IMR-90 (cell line): ENCODE measurements around the gene ITIH5. TPM values are rescaled to one million over a fixed set of nuclear protein-coding genes. Genes with fewer than 3 reads are reported as not detected.

Experiments used
- ATAC-seq: fragments of 200-7000 bp; cut with Tn5 transposase; 2 replicates; pipeline ENCODE4 v1.9.1; 2020; ENCODE audit warnings: low read depth, mild to moderate bottlenecking, moderate library complexity
- BruUV-seq: library from RNA; stranded (reverse); fragments of 400-500 nt; replicated peaks from 2 replicates; lab custom pipeline; 2021; lab: Mats Ljungman, UMichigan
- CTCF ChIA-PET: fragments of 300-600 bp; formaldehyde crosslinking; extraction: SDS; loops from one replicate; lab custom pipeline; 2021; ENCODE audit warnings: antibody characterized with exemption; lab: Yijun Ruan, JAX
- POLR2A ChIA-PET: fragments of 300-600 bp; sonication (Branson Sonifier 250); formaldehyde crosslinking; loops from one replicate; lab custom pipeline; 2022; ENCODE audit warnings: antibody characterized with exemption; ENCODE audit not compliant: unreplicated experiment; lab: Charles Lee
- DNase-seq: peaks from one replicate; pipeline ENCODE4 v3.0.0; 2013
- H2AFZ ChIP-seq: replicated peaks from 2 replicates; pipeline ENCODE3; 2013; ENCODE audit warnings: low read length, mild to moderate bottlenecking; ENCODE audit not compliant: poor library complexity
- H2AK5ac ChIP-seq: 2 replicates; pipeline ENCODE4 v1.6.1; 2013; ENCODE audit warnings: low read depth, low read length, inconsistent platforms
- H2AK9ac ChIP-seq: replicated peaks from 2 replicates; pipeline ENCODE3; 2013; ENCODE audit warnings: mild to moderate bottlenecking, low read depth, low read length, moderate library complexity; ENCODE audit not compliant: poor library complexity
- H2BK120ac ChIP-seq: 2 replicates; pipeline ENCODE4 v1.6.1; 2013; ENCODE audit warnings: low read depth, low read length, inconsistent platforms
- H2BK15ac ChIP-seq: 3 replicates; pipeline ENCODE4 v1.6.1; 2013; ENCODE audit warnings: low read depth, low read length, inconsistent platforms
- H2BK20ac ChIP-seq: 2 replicates; pipeline ENCODE4 v1.6.1; 2013; ENCODE audit warnings: low read depth, mild to moderate bottlenecking, inconsistent platforms, low read length, moderate library complexity
- H2BK5ac ChIP-seq: 2 replicates; pipeline ENCODE4 v1.6.1; 2013; ENCODE audit warnings: mild to moderate bottlenecking, low read depth, low read length, inconsistent platforms; ENCODE audit not compliant: poor library complexity, severe bottlenecking
- H3K14ac ChIP-seq: replicated peaks from 2 replicates; pipeline ENCODE4 v1.6.1; 2013; ENCODE audit warnings: low read depth, low read length, inconsistent platforms
- H3K18ac ChIP-seq: 2 replicates; pipeline ENCODE4 v1.6.1; 2013; ENCODE audit warnings: low read depth, low read length, control low read depth
- H3K23ac ChIP-seq: 2 replicates; pipeline ENCODE4 v1.6.1; 2013; ENCODE audit warnings: low read depth, low read length, inconsistent platforms
- H3K27ac ChIP-seq: 2 replicates; pipeline ENCODE4 v1.5.1; 2013; ENCODE audit warnings: mild to moderate bottlenecking, control low read depth, low read length; ENCODE audit not compliant: insufficient read depth
- H3K27me3 ChIP-seq: 2 replicates; pipeline ENCODE4 v1.6.1; 2013; ENCODE audit warnings: low read length; ENCODE audit not compliant: control insufficient read depth, insufficient read depth
- H3K36me3 ChIP-seq: 2 replicates; pipeline ENCODE4 v1.6.1; 2013; ENCODE audit warnings: low read length, mixed read lengths; ENCODE audit not compliant: control insufficient read depth, insufficient read depth
- H3K4ac ChIP-seq: 2 replicates; pipeline ENCODE4 v1.6.1; 2013; ENCODE audit warnings: low read depth, low read length, inconsistent platforms
- H3K4me1 ChIP-seq: 2 replicates; pipeline ENCODE4 v1.6.1; 2013; ENCODE audit warnings: low read length, mixed read lengths; ENCODE audit not compliant: control insufficient read depth, insufficient read depth
- H3K4me2 ChIP-seq: 2 replicates; pipeline ENCODE4 v1.6.1; 2013; ENCODE audit warnings: low read depth, mild to moderate bottlenecking, control low read depth, low read length, moderate library complexity
- H3K4me3 ChIP-seq: 2 replicates; pipeline ENCODE4 v1.5.1; 2013; ENCODE audit warnings: low read depth, mild to moderate bottlenecking, control low read depth, low read length, moderate library complexity; ENCODE audit not compliant: insufficient read depth
- H3K56ac ChIP-seq: 2 replicates; pipeline ENCODE4 v1.6.1; 2013; ENCODE audit warnings: low read length, inconsistent platforms; ENCODE audit not compliant: insufficient read depth; ENCODE audit errors: extremely low read depth
- H3K79me1 ChIP-seq, 2 experiments: 2 replicates each; pipeline ENCODE4 v1.6.1; 2013; ENCODE audit warnings: low read length in 2 of 2, inconsistent platforms in 1 of 2, low read depth in 1 of 2
- H3K9ac ChIP-seq: 2 replicates; pipeline ENCODE4 v1.6.1; 2013; ENCODE audit warnings: low read depth, low read length, control low read depth
- H3K9me1 ChIP-seq: 2 replicates; pipeline ENCODE4 v1.6.1; 2013; ENCODE audit warnings: low read length, inconsistent platforms; ENCODE audit not compliant: insufficient read depth
- H3K9me3 ChIP-seq: 2 replicates; pipeline ENCODE4 v1.6.1; 2013; ENCODE audit warnings: low read length; ENCODE audit not compliant: control insufficient read depth, insufficient read depth
- H4K20me1 ChIP-seq: 2 replicates; pipeline ENCODE4 v1.6.1; 2013; ENCODE audit warnings: low read length, inconsistent platforms; ENCODE audit not compliant: insufficient read depth
- H4K5ac ChIP-seq: 2 replicates; pipeline ENCODE4 v1.6.1; 2013; ENCODE audit warnings: mild to moderate bottlenecking, low read depth, low read length, control low read depth
- H4K8ac ChIP-seq, 2 experiments: 2 replicates each; pipeline ENCODE4 v1.6.1; 2013; ENCODE audit warnings: low read depth in 2 of 2, low read length in 2 of 2, control low read depth in 1 of 2, inconsistent platforms in 1 of 2
- H4K91ac ChIP-seq: 2 replicates; pipeline ENCODE4 v1.6.1; 2013; ENCODE audit warnings: low read depth, low read length, inconsistent platforms; ENCODE audit not compliant: insufficient read depth
- CEBPB ChIP-seq: IDR thresholded peaks from 2 replicates; pipeline ENCODE4 v1.6.1; 2012; ENCODE audit warnings: low read depth, low read length, improper control_type of control experiment
- FOS ChIP-seq: fragments of 150-350 bp; IDR thresholded peaks from 2 replicates; pipeline ENCODE4 v1.6.1; 2016; ENCODE audit warnings: low read depth, low read length
- MAFK ChIP-seq: IDR thresholded peaks from 2 replicates; pipeline ENCODE4 v1.6.1; 2012; ENCODE audit warnings: low read depth, low read length, improper control_type of control experiment
- RFX5 ChIP-seq: IDR thresholded peaks from 2 replicates; pipeline ENCODE4 v1.8.0; 2012; ENCODE audit warnings: low read depth, mild to moderate bottlenecking, low read length, moderate library complexity
- WGBS, 2 experiments: methylation state at CpG; one replicate each; pipeline versions ENCODE4 v1.1.5 to v1.1.7; 2013; ENCODE audit warnings: missing lambda C conversion rate in 2 of 2; ENCODE audit not compliant: insufficient read length in 1 of 2; ENCODE audit errors: extremely low coverage in 2 of 2; 5-methylcytosine and 5-hydroxymethylcytosine counted together
- dilution Hi-C: fragments of 300-500 bp; cut with HindIII; formaldehyde crosslinking; loops from one replicate; pipeline ENCODE4 v1.14.3; 2018; ENCODE audit warnings: low sequenced_read_pairs; ENCODE audit not compliant: unreplicated experiment
- in situ Hi-C: fragments of 300-500 bp; cut with MboI; formaldehyde crosslinking; loops from 3 replicates; pipeline ENCODE4 v1.14.3; 2019; ENCODE audit warnings: low sequenced_read_pairs, inconsistent platforms, mixed read lengths
- intact Hi-C: fragments of 100-400 bp; cut with micrococcal nuclease; formaldehyde crosslinking; loops from 2 replicates; pipeline ENCODE4 v1.10.0; 2022
- polyA plus RNA-seq, 3 experiments: library from polyadenylated mRNA; depleted of rRNA; stranded (reverse); fragments of >200 nt; gene quantifications; 2 replicates each; pipeline ENCODE4 v1.2.3, GENCODE V29; 2012; ENCODE audit warnings: low replicate concordance in 1 of 3
- total RNA-seq: library from RNA; depleted of rRNA; stranded (reverse); fragments of >200 nt; gene quantifications from 2 replicates; pipeline ENCODE4 v1.2.3, GENCODE V29; 2012
- TF ChIP-seq, protein P1 (sequence below): fragments of 150-350 bp; IDR thresholded peaks from 2 replicates; pipeline ENCODE4 v1.6.1; 2017; ENCODE audit warnings: mild to moderate bottlenecking, antibody characterized with exemption, low read length, low read depth

Gene ITIH5
- total and polyA plus RNA-seq, 2 of the 4 experiments (the other 2 are of a cell fraction): under 0.01 to 0.07 TPM

DNA sequence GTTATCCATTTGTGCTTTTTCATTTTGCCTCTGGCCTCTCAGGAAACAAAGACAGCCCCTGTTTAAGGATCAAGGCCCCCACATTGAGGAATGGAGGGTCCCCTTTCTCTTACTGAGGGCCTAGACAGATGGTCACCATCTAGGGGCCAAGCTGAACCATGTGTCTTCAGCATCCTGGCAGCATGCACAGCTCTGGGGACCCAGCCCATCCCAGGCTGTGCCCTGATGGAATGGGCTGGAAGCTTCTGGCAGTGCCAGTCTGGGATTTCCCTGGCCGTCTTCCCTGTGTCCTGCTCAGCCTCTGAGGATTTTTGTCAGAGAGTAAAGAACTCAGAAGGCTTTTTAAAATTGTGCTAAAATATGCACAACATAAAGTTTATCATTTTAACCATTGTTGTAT lies 116.8 kb downstream of the ITIH5 start:
- Histone ChIP-seq H2BK20ac (no peak overlapping the region), H2BK120ac (no peak overlapping the region), H3K9me1 (no peaks in the 10 kb centered on the region), H3K36me3 (no peaks in the 10 kb centered on the region), H3K27ac (no peak overlapping the region), H3K4me3 (no peak overlapping the region), H3K79me1 (no peaks in the 10 kb centered on the region), H3K4me1 (no peaks in the 10 kb centered on the region), H4K91ac (no peak overlapping the region), H4K5ac (no peak overlapping the region), H3K23ac (no peak overlapping the region), H2AK5ac (no peak overlapping the region), H2AK9ac (no peak overlapping the region), H3K9me3 (no peaks in the 10 kb centered on the region), H2AFZ (no peak overlapping the region), H4K8ac (no peak overlapping the region), H3K14ac (no peak overlapping the region), H3K4ac (no peak overlapping the region), H3K18ac (no peak overlapping the region), H3K27me3 (peaks cover 5% of the 10 kb centered on the region; the same call in 1 of the 2 replicates), H3K9ac (no peak overlapping the region), H2BK5ac (no peak overlapping the region), H3K4me2 (no peak overlapping the region), H2BK15ac (no peak overlapping the region), H3K56ac (no peak overlapping the region), H4K20me1 (no peaks in the 10 kb centered on the region)
- no CpG with 5 or more reads among the region's 1 CpG for WGBS, 2 experiments
- ATAC-seq: no peak
- no peak for TF ChIP-seq CEBPB
- no peak for TF ChIP-seq RFX5
- no peak for TF ChIP-seq MAFK
- TF ChIP-seq, protein P1, sequence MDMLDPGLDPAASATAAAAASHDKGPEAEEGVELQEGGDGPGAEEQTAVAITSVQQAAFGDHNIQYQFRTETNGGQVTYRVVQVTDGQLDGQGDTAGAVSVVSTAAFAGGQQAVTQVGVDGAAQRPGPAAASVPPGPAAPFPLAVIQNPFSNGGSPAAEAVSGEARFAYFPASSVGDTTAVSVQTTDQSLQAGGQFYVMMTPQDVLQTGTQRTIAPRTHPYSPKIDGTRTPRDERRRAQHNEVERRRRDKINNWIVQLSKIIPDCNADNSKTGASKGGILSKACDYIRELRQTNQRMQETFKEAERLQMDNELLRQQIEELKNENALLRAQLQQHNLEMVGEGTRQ: no peak
- TF ChIP-seq FOS: no peak
- ChIA-PET CTCF (no interaction called here), POLR2A (no interaction called here)
- DNase-seq: no peak
- BruUV-seq: no TSS peak
- in situ Hi-C loops (no loop called here), dilution Hi-C loops (no loop called here), intact Hi-C loops (no loop called here)
